ENCODE results near the gene ARL5A.

DNA sequence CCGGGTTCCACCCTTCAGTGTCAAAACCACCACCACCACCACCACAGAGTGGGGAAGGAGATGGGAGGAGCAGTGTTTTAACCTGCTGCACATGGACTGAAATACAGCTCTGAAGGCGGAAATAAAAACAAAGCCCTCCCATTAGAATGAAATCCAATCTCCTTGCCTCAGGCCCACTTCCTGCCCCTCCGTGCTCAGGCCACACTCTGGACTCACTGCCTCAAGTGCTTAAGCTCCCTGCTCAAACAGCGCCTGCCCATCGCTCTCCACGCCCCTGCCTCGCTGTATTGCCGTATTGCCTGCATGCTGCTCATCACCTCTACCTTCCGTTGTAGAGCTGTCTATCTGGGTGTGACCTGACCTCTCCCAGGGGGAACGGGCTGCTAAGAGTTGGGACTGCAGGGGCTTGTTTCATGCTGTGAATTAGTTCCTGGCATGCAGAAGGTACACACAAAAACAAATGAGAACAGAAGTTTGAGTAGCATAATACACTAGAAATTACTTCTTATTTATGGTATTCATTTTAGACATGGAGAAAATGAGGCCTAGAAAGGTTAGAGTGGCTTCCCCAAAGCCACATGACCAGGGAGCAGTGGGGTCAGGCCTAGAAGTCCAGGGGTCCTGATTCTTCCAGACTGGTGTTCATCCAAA, 62.3 kb downstream of the ARL5A start:
- TF ChIP-seq, protein P1, sequence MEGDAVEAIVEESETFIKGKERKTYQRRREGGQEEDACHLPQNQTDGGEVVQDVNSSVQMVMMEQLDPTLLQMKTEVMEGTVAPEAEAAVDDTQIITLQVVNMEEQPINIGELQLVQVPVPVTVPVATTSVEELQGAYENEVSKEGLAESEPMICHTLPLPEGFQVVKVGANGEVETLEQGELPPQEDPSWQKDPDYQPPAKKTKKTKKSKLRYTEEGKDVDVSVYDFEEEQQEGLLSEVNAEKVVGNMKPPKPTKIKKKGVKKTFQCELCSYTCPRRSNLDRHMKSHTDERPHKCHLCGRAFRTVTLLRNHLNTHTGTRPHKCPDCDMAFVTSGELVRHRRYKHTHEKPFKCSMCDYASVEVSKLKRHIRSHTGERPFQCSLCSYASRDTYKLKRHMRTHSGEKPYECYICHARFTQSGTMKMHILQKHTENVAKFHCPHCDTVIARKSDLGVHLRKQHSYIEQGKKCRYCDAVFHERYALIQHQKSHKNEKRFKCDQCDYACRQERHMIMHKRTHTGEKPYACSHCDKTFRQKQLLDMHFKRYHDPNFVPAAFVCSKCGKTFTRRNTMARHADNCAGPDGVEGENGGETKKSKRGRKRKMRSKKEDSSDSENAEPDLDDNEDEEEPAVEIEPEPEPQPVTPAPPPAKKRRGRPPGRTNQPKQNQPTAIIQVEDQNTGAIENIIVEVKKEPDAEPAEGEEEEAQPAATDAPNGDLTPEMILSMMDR (IDR thresholded peaks at IDR 0.05) = no peak
- no peak for TF ChIP-seq EZH2 (IDR thresholded peaks at IDR 0.05)

Data from neural progenitor cell (in vitro differentiated cells).